Epithelial cell of proximal tubule (primary cell): ENCODE data around the gene IGSF9. TPM values are rescaled to one million over a fixed set of nuclear protein-coding genes. Genes with fewer than 3 reads are reported as not detected.
"Not testable (repeated sequence)": the region's sequence is repeated elsewhere in the genome, so short reads cannot be mapped to it uniquely, and the experiment has no call there.

Experiments used
- DNase-seq: peaks from one replicate; pipeline ENCODE4 v3.0.0-alpha.2; 2011; ENCODE audit warnings: low read depth
- H3K4me3 ChIP-seq: 2 replicates; pipeline ENCODE4 v1.5.1; 2011; ENCODE audit warnings: low read depth, mild to moderate bottlenecking, low read length
- total RNA-seq: library from RNA; depleted of rRNA; stranded (reverse); fragments of >200 nt; gene quantifications from 2 replicates; pipeline ENCODE4 v1.2.3, GENCODE V29; 2015
- TF ChIP-seq, protein P1 (sequence below): conservative IDR thresholded peaks from 2 replicates; pipeline ENCODE4 v1.5.1; 2012; ENCODE audit warnings: low read depth, mild to moderate bottlenecking, low read length

Gene IGSF9
- total RNA-seq, 1 donor from 2014 or later: 1.4 TPM

DNA sequence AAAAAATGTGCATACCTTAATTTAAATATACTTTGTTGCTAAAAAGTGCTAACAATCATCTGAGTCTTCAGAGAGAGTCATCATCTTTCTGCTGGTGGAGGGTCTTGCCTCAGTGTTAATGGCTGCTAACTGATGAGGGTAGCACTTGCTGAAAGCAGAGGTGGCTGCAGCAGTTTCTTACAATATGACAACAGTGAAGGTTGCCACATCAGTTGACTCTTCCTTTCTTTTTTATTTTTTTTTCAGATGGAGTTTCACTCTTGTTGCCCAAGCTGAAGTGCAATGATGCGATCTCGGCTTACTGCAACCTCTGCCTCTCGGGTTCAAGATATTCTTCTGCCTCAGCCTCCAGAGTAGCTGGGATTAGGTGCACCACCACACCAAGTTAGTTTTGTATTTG lies 42.9 kb downstream of the IGSF9 start:
- TF ChIP-seq, protein P1, sequence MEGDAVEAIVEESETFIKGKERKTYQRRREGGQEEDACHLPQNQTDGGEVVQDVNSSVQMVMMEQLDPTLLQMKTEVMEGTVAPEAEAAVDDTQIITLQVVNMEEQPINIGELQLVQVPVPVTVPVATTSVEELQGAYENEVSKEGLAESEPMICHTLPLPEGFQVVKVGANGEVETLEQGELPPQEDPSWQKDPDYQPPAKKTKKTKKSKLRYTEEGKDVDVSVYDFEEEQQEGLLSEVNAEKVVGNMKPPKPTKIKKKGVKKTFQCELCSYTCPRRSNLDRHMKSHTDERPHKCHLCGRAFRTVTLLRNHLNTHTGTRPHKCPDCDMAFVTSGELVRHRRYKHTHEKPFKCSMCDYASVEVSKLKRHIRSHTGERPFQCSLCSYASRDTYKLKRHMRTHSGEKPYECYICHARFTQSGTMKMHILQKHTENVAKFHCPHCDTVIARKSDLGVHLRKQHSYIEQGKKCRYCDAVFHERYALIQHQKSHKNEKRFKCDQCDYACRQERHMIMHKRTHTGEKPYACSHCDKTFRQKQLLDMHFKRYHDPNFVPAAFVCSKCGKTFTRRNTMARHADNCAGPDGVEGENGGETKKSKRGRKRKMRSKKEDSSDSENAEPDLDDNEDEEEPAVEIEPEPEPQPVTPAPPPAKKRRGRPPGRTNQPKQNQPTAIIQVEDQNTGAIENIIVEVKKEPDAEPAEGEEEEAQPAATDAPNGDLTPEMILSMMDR: no peak
- H3K4me3 ChIP-seq: no peak overlapping the region
- no peak for DNase-seq

DNA sequence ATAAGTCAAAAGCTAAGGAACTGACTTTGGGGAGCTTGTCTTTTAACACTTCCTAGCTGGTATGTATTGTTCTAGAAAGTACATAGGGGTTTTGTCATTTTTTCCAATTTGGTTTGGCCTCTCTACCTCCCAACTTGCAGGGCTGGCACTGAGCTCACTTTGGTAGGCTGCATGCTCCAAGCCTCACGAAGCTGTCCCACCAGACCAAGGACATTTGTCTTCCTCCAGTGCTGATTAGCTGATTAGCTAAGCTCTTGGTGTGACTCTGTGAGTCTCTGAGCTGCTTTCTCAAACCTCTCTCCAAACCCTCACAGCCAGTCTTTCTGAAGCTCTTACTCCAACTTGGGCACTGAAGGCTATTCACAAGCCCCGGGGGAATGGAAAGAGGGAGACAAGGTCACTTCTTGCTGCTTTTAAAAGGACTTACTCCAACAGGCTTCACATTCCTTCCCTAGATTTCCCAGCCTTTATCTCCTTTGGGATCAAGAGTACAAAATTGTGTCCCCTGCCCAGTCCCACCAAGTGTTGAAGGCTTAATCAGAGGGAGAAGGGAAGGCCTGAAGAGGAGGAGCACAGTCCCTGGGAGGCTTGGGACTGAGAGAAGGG lies 44.6 kb downstream of the IGSF9 start:
- TF ChIP-seq, protein P1: no peak
- DNase-seq: no peak
- no peak overlapping the region for H3K4me3 ChIP-seq

DNA sequence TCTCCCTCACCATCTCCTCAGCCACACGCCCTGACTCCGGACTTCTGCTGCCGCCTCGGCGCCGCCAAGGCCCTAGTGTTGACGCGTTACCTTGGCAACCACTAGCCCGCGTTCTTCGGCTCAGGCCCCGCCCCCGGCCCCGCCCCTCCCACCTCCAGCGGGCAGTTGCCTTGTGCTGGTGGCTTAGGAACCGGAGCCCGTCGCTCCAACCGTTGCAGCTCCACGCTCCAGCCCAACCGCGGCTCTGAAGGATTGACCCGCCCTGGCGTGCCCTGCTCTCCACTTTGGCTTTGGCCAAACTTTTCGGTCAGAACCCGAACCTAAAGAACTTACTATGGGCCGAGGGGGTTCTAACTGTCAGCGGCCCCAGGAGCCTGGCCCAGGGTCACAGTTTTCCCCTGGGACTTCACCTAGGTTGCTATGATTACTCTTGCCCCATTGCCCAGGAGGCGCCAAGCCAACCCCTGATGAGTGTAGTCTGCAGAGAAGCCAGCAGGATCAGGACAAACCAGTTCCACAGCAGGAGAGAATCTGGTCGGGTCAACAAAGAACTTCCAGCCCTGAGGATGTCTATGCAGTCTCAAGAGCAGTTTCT lies 45.2 kb downstream of the IGSF9 start, which contains the start of gene CFAP45:
Gene CFAP45 (minus strand): TSS at position 80 of the 595 bp plus-strand sequence. CDS start 67 bp downstream, at position 13.
- TF ChIP-seq, protein P1: no peak
- H3K4me3 ChIP-seq: peak within 1 kb of the TSS; percentile 18
- no peak for DNase-seq

DNA sequence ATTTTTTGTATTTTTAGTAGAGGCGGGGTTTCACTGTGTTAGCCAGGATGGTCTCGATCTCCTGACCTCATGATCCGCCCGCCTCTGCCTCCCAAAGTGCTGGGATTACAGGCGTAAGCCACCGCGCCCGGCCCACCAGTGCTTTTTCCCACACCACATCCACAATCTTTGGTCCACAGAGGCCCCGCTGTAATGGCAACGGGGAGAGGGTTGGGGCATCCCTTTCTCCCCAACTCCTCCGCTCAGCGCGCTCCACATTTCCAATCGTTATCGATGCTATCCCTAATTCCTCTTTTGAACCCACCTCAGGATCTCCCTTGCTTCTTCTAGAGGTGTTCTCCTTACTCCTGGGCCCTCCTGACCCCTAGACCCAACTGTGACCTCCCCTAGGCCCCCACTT lies 45.8 kb downstream of the IGSF9 start:
- not testable (repeated sequence) for DNase-seq, H3K4me3 ChIP-seq

DNA sequence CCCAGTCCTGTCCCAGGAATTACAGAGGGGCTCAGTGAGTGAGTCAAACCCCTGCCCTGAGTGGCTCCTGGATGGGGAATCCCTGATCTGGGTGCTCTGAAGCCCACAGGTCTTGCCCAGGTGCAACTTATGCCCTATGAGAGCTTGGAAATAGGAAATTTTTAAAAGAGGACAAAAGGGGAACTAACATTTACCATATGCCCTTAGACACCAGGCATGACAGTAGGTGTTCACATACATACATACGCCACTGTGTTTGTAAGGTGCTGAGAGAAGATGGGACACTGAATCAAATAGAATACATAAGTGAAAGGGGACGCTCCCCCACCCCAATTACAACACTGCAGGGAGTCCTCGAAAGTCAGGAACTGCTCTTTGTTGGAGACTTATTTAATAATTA lies 46.9 kb downstream of the IGSF9 start:
- TF ChIP-seq, protein P1: no peak
- no peak overlapping the region for H3K4me3 ChIP-seq

DNA sequence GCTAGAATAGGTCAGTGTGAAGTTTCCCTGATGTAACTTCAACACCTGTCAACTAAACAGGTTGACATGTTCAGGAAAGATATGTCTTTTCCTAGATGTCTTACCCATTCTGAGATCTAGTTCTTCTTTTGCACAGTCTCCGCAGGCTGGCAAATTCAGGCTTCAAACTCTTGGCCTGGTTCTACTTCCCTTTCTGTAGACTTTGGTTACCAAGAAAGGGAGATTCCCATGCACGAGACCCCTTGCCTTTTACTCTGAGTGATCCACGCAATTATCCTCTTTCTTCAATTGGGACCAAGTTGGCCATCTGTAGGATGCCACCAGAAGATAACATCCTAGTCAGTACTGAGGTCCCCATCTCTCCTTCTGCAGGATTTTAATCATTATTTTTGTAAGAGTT lies 47.5 kb downstream of the IGSF9 start:
- TF ChIP-seq, protein P1: no peak
- H3K4me3 ChIP-seq: no peak overlapping the region
- DNase-seq: no peak

More for the DNA sequence above, 46.9 kb downstream of the IGSF9 start:
- no peak for DNase-seq

DNA sequence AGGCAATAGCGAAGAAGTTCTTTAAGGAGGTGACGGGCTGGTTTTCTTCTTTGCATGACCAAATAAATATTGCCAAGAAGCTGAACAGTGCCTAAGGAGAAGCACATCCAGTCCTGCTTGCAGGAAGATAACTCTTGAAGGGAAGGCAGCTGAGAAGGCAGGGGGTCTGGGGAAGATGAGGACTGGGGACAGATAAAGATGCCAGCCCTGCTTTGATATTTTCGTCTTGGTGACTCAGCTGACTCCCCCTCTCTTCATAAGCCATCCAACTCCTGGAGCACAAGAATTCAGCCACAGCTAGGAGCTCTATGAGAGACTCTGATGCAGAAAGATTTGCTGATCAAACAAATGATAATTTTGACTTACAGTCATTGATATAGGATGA lies 48.9 kb downstream of the IGSF9 start:
- no peak overlapping the region for H3K4me3 ChIP-seq
- TF ChIP-seq, protein P1: no peak
- no peak for DNase-seq
